ENCODE data around the gene STXBP6.

DNA sequence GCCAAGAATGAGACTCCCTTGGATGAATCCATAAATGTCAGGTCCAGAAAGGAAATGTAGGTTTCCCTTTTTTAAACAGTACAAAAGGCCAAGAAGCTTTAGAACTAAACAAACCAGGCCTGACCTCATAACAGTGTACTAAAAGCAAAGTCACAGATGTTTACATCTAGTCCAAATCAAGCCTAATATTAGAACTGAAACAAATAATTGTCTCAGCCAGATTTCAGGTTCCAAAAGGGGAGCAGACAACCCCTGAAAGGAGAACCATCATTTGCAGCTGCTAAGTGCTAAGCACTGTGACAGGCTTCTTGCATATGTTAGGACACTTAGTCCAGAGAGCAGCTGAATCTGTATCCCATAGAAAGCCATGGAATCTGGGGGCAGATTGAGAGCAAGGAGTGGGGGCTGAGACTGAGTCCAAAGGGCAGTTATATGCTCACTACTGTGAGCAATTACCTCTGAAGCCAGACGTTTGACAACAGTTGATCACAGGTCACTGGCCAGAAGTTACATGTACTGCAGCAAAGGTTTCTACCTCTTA is 90.1 kb downstream of the STXBP6 start:
- TF ChIP-seq, protein P1, sequence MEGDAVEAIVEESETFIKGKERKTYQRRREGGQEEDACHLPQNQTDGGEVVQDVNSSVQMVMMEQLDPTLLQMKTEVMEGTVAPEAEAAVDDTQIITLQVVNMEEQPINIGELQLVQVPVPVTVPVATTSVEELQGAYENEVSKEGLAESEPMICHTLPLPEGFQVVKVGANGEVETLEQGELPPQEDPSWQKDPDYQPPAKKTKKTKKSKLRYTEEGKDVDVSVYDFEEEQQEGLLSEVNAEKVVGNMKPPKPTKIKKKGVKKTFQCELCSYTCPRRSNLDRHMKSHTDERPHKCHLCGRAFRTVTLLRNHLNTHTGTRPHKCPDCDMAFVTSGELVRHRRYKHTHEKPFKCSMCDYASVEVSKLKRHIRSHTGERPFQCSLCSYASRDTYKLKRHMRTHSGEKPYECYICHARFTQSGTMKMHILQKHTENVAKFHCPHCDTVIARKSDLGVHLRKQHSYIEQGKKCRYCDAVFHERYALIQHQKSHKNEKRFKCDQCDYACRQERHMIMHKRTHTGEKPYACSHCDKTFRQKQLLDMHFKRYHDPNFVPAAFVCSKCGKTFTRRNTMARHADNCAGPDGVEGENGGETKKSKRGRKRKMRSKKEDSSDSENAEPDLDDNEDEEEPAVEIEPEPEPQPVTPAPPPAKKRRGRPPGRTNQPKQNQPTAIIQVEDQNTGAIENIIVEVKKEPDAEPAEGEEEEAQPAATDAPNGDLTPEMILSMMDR (IDR thresholded peaks at IDR 0.05), result no peak
- TF ChIP-seq EP300 (IDR thresholded peaks at IDR 0.05), result no peak

All from suprapubic skin (tissue), 3 donors.